Prostate gland (tissue), 2 donors: ENCODE measurements around the gene KLHL36. TPM values are rescaled to one million over a fixed set of nuclear protein-coding genes. Genes with fewer than 3 reads are reported as not detected.

Source experiments
- DNase-seq: peaks from one replicate; pipeline ENCODE4 v3.0.0-alpha.2; 2019; ENCODE audit warnings: low spot score
- H3K27ac ChIP-seq, 2 donors: fragments of 200-600 bp; sonication (generic); 2 replicates each; pipeline ENCODE4 v1.5.1; 2017 to 2019
- H3K27me3 ChIP-seq: fragments of 200-600 bp; sonication (generic); replicated peaks from 2 replicates; pipeline ENCODE4 v1.5.1; 2019; ENCODE audit not compliant: insufficient read depth
- H3K36me3 ChIP-seq, 2 donors: fragments of 200-600 bp; sonication (generic); 1 replicate in 1 of 2; 2 replicates in 1 of 2; pipeline versions ENCODE4 v1.5.1 to v1.8.1; 2017 to 2019
- H3K4me1 ChIP-seq: fragments of 200-600 bp; sonication (generic); replicated peaks from 2 replicates; pipeline ENCODE4 v1.5.1; 2019
- H3K4me3 ChIP-seq, 2 donors: fragments of 200-600 bp; sonication (generic); 2 replicates each; pipeline ENCODE4 v1.5.1; 2017 to 2019
- H3K9me3 ChIP-seq: fragments of 200-600 bp; sonication (generic); 2 replicates; pipeline ENCODE4 v1.5.1; 2017
- CTCF ChIP-seq, 4 experiments: fragments of 200-600 bp in 2 of 4; fragments of 450-650 bp in 2 of 4; sonication (generic) in 2 of 4; IDR thresholded peaks; 1 replicate in 3 of 4; 2 replicates in 1 of 4; pipeline ENCODE4 v1.5.1; 2016 to 2019; ENCODE audit warnings: antibody characterized with exemption in 4 of 4, mild to moderate bottlenecking in 2 of 4, moderate library complexity in 2 of 4
- POLR2A ChIP-seq: fragments of 450-650 bp; IDR thresholded peaks from one replicate; pipeline ENCODE4 v1.6.1; 2016; ENCODE audit warnings: antibody characterized with exemption, mild to moderate bottlenecking
- POLR2AphosphoS5 ChIP-seq: sonication (generic); formaldehyde crosslinking; IDR thresholded peaks from one replicate; pipeline ENCODE4 v1.6.1; 2017; ENCODE audit warnings: antibody characterized with exemption
- WGBS: methylation state at CpG from one replicate; pipeline ENCODE4 v1.1.5; 2018; 5-methylcytosine and 5-hydroxymethylcytosine counted together
- intact Hi-C: fragments of 100-400 bp; cut with DNase I; formaldehyde crosslinking; loops from one replicate; pipeline ENCODE4 v1.14.2; 2022
- total RNA-seq, 2 donors: library from RNA; depleted of rRNA; stranded (reverse); fragments of >200 nt; gene quantifications; one replicate each; pipeline ENCODE4 v1.1.0, GENCODE V29; 2016

KLHL36 gene
- total RNA-seq, 2 donors from 2014 or later: 57.1 to 106 TPM

GRCh38 chr16:84700446-84701300 lies 52.4 kb downstream of the KLHL36 start:
- WGBS: 4% methylated on average over 28 of the region's 28 CpGs
- DNase-seq: peak; percentile 15
- no peaks in the 10 kb centered on the region for H3K36me3 ChIP-seq
- H3K27ac ChIP-seq: peak overlapping the region; percentile 83 to 87
- no peaks in the 10 kb centered on the region for H3K9me3 ChIP-seq
- H3K27me3 ChIP-seq: no peaks in the 10 kb centered on the region
- intact Hi-C loops: no loop called here
- peaks cover 8% of the 10 kb centered on the region for H3K4me1 ChIP-seq
- peak overlapping the region; percentile 98 to 99 for H3K4me3 ChIP-seq
- TF ChIP-seq CTCF (IDR thresholded peaks at IDR 0.05): no peak
- no peak for TF ChIP-seq POLR2A
- no peak for TF ChIP-seq POLR2AphosphoS5

GRCh38 chr16:84703681-84704080 lies 55.4 kb downstream of the KLHL36 start:
- Histone ChIP-seq H3K4me3 (no peak overlapping the region), H3K4me1 (peaks cover 11% of the 10 kb centered on the region), H3K9me3 (no peaks in the 10 kb centered on the region), H3K27me3 (no peaks in the 10 kb centered on the region), H3K36me3 (no peaks in the 10 kb centered on the region), H3K27ac (no peak overlapping the region)
- no peak for DNase-seq
- 90% methylated on average over 10 of the region's 10 CpGs for WGBS
- intact Hi-C loops: no loop called here
- no peak for TF ChIP-seq POLR2A
- TF ChIP-seq POLR2AphosphoS5: no peak
- TF ChIP-seq CTCF (IDR thresholded peaks at IDR 0.05): no peak

GRCh38 chr16:84704253-84704652 lies 55.9 kb downstream of the KLHL36 start:
- H3K27ac ChIP-seq: no peak overlapping the region
- no peaks in the 10 kb centered on the region for H3K9me3 ChIP-seq
- H3K27me3 ChIP-seq: no peaks in the 10 kb centered on the region
- peaks cover 8% of the 10 kb centered on the region for H3K4me1 ChIP-seq
- intact Hi-C loops: no loop called here
- TF ChIP-seq POLR2AphosphoS5: no peak
- TF ChIP-seq POLR2A: no peak
- no peak for TF ChIP-seq CTCF (IDR thresholded peaks at IDR 0.05)
- H3K36me3 ChIP-seq: no peaks in the 10 kb centered on the region
- no peak overlapping the region for H3K4me3 ChIP-seq
- WGBS: 54% methylated on average over 2 of the region's 2 CpGs
- DNase-seq: no peak

- Histone ChIP-seq H3K9me3 (no peaks in the 10 kb centered on the region), H3K36me3 (no peaks in the 10 kb centered on the region), H3K4me1 (peaks cover 3% of the 10 kb centered on the region), H3K27ac (no peak overlapping the region), H3K4me3 (no peak overlapping the region), H3K27me3 (no peaks in the 10 kb centered on the region)
- 61% methylated on average over 1 of the region's 1 CpG for WGBS
- DNase-seq: no peak
- TF ChIP-seq CTCF (IDR thresholded peaks at IDR 0.05) (no peak), POLR2AphosphoS5 (no peak), POLR2A (no peak)
- intact Hi-C loops: no loop called here
Measured at GRCh38 chr16:84706856-84707255, 58.5 kb downstream of the KLHL36 start.

- H3K4me1 ChIP-seq: peaks cover 3% of the 10 kb centered on the region
Measured at GRCh38 chr16:84709609-84710008, 61.3 kb downstream of the KLHL36 start.

More at GRCh38 chr16:84709609-84710008, 61.3 kb downstream of the KLHL36 start:
- intact Hi-C loops: no loop called here
- Histone ChIP-seq H3K36me3 (no peaks in the 10 kb centered on the region), H3K9me3 (no peaks in the 10 kb centered on the region), H3K27ac (no peak overlapping the region), H3K27me3 (no peaks in the 10 kb centered on the region), H3K4me3 (no peak overlapping the region)
- WGBS: 92% methylated on average over 10 of the region's 10 CpGs
- DNase-seq: no peak
- TF ChIP-seq CTCF (IDR thresholded peaks at IDR 0.05) (no peak), POLR2AphosphoS5 (no peak), POLR2A (no peak)
